GM10266 (cell line): ENCODE data around the gene KCTD5.

Experiments used
- DNase-seq: peaks from one replicate; pipeline ENCODE4 v3.0.0; 2012; ENCODE audit errors: extremely low spot score
- TF ChIP-seq, protein P1 (sequence below): IDR thresholded peaks from 2 replicates; pipeline ENCODE4 v1.5.1; 2012; ENCODE audit warnings: mild to moderate bottlenecking, low read depth; ENCODE audit not compliant: control insufficient read depth, insufficient read depth; ENCODE audit errors: missing control alignments

KCTD5 gene

DNA sequence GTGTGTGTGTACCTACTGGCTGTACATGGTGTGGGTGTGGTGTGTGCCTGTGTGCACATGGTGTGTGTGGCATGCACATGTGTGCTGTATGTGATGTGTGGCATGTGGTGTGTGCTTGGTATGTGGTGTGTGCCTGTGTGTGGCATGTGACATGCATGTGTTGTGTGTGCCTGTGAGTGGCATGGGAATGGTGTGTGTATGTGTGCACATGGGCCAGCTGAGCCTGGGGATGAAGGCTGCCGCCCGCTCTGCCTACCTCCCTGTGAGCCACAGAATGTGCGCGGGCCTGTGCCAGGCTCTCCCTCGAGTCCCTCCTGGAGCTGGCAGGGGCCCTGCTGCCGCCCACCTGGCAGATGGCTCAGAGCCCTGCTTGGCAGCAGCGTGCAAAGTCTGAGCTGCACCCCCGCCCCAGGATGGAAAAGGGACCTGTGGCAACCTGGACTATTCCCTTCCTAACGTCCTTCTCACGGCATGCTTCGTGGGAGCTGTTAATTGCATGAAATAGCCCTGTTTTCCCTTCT lies 28.4 kb downstream of the KCTD5 start:
- TF ChIP-seq, protein P1, sequence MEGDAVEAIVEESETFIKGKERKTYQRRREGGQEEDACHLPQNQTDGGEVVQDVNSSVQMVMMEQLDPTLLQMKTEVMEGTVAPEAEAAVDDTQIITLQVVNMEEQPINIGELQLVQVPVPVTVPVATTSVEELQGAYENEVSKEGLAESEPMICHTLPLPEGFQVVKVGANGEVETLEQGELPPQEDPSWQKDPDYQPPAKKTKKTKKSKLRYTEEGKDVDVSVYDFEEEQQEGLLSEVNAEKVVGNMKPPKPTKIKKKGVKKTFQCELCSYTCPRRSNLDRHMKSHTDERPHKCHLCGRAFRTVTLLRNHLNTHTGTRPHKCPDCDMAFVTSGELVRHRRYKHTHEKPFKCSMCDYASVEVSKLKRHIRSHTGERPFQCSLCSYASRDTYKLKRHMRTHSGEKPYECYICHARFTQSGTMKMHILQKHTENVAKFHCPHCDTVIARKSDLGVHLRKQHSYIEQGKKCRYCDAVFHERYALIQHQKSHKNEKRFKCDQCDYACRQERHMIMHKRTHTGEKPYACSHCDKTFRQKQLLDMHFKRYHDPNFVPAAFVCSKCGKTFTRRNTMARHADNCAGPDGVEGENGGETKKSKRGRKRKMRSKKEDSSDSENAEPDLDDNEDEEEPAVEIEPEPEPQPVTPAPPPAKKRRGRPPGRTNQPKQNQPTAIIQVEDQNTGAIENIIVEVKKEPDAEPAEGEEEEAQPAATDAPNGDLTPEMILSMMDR, result no peak
- no peak for DNase-seq

DNA sequence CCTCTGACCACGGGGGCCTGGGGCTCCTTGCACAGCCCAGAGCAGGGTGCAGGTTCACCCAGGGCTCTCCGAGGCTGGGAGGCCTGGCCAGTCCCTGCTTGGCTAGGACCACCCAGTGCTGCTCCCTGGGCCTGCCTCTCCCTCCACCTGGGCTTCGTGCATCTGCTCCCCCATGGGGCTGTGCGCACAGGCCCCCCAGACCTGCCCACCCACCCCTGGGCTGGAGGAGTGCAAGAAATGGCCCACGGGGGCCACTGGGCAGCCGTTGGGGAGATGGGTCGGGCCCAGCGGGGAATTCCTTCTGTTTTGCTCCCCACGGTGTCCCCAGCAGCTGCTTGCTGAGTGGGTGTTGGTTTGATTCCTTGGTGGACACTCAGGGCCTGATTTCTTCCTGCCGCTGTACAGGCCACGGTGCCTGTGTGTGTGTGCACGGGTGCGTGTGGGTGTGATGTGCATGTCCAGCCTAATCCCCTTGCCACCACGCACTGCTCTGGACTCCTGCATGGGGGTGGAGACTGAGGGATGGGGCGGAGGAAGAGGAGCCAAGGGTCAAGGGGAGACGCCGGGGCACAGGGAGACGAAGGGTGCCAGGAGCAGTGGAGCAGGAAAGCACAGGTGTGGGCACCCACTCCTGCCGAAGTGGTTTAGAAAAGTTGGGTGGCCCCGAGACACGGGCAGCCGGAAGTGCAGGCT lies 29.2 kb downstream of the KCTD5 start:
- TF ChIP-seq, protein P1, result no peak
- DNase-seq, result no peak

DNA sequence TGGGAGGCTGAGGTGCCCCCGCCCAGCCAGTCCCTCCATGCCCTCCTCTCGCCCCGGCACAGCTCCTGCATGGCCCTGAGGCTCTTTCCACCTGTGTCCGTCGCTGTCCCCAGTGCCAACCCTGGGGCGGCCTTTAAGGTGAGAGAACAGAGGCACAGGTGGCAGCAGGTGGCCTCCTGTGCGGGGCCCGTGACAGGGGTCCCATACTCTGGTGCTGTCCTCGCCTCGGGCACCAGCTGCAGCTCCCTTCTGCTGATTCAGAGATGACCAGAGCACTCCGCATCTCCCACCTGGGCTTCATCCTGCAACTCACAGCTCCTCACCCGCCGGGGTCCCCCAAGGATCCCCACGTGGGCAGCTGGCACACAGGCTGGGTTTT lies 29.7 kb downstream of the KCTD5 start:
- TF ChIP-seq, protein P1, result no peak
- DNase-seq, result no peak

DNA sequence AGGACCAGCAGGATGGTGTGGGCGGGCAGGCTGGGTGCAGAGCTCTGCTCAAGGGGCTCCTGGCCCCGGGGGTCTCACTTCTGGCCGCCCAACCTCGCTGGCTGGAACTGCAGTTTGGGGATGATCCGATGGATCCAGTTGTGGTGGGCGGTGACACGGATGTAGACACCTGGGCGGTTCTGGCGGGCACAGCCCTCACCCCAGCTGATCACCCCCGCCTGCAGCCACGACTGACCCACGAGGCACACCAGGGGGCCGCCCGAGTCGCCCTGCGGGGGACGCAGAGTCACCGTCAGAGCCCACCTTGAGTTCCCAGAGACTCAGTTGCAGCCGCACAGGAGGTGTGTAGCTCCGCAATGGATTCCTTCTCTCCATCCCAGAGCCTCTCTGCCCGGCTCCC lies 30.2 kb downstream of the KCTD5 start:
- no peak for DNase-seq
- TF ChIP-seq, protein P1, result no peak

DNA sequence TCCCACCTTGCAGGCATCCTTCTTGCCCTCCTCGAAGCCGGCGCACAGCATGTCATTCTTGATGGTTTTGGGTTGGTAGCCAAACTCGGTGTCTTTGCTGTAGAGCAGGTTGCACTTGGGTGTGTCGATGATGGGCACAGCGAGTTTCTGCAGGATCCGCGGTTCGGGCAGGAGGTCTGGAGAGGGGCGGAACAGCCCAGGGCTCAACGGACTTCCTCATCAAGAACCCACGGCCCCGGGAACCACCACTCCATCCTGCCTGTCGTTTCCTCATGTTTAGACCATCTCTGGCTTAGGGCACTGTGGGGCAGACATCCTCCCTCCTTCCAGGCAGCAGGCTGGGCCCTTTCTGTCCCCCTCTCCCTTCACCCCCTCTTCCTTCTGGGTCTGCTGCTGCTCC lies 31.2 kb downstream of the KCTD5 start:
- DNase-seq, result no peak
- TF ChIP-seq, protein P1, result no peak

DNA sequence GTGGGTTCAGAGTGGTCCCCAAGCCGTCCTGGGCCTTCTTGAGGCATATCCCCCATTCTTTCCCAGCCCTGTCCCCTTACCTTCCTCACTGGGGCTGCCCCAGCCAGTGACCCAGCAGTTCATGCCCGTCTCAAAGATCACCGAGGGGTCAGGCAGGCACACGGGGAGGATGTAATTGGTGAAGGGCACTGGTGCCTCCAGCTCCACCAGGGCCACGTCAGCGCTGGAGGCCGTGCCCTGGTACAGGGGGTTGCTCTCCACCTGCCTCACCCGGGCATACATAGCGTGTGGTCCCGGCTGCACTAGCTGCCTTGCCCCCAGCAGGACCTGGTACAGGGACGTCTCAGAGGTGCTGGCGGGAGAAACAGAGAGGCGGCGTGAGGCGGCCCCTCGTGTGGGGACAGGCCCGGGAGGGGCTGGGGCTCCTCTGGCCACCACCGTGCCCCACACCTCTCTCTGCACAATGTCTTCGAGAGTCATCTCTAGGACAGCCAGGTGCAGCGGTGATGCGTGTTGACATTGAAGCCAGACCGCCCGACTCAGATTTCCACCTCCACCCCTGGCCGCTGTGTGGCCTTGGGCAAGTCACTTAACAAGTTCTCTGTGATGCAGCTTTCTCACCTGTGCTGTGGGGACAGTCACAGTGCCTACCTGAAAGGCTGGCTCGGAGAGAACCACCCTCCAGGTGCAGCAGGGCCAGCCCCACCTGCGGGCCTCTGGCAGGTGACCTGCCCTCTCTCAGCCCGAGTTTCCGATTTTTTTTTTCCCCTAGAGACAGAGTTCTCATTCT lies 31.9 kb downstream of the KCTD5 start:
- no peak for DNase-seq
- TF ChIP-seq, protein P1, result no peak

DNA sequence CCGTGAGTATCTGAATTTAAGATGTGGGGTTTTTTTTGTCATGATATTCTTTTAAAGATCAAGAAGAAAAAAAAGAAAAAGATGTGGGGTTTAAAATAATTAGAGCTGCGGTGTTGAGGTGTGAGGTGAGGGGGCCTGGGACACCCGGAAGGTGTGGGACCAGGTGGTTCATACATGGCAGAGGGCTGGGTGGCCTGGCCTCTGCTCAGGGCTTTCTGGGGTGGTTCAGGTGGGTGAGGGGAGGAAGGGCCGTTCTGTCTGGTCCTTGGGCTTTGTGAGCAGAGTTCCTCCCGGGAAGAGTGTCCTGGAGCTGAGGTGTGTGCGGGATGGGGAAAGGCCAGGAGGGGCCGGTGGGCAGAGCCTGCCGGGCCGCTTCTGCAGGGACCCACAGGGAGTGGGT lies 32.7 kb downstream of the KCTD5 start:
- no peak for DNase-seq
- TF ChIP-seq, protein P1, result no peak
